Measurements from ENCODE around the gene KLK1.

KLK1 gene

GRCh38 chr19:50835785-50836542 is 12.4 kb upstream of the KLK1 start:
- peak; percentile 29 for DNase-seq (ENCODE audit: low read depth)

- DNase-seq (ENCODE audit: low read depth) = no peak
Measured at GRCh38 chr19:50835103-50835784, 11.7 kb upstream of the KLK1 start.

- DNase-seq (ENCODE audit: low read depth) = no peak
Measured at GRCh38 chr19:50833802-50834167, 10.2 kb upstream of the KLK1 start.

- DNase-seq (ENCODE audit: low read depth) = no peak
Measured at GRCh38 chr19:50833117-50833801, 9.7 kb upstream of the KLK1 start, which contains the start of gene KLK15. TSS of gene KLK15 (minus strand) at chr19:50833574. CDS start at chr19:50831492, 2,082 bp downstream.

- no peak for DNase-seq (ENCODE audit: low read depth)
Measured at GRCh38 chr19:50832666-50833065, 9.1 kb upstream of the KLK1 start.

- DNase-seq (ENCODE audit: low read depth) = no peak
Measured at GRCh38 chr19:50831026-50831396, 7.4 kb upstream of the KLK1 start.

- DNase-seq (ENCODE audit: low read depth) = no peak
Measured at GRCh38 chr19:50830266-50831025, 6.9 kb upstream of the KLK1 start.

DNA sequence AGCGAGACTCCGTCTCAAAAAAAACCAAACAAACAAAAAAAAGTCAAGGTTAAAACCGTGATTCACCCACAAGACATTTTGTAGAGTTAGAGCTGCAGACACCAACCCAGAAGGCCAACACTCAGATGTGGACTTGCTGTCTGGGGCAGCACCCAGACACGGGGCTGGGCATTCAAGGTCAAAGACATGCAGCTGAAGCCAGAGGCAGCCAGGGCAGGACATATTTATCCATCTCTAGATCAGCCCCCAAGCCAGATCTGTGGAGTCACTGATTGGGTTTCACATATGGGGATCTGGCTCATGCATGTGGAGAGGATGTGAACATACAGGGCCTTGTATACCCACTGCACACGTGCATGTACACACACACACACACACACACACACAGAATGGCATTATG is 6.2 kb upstream of the KLK1 start:
- no peak for DNase-seq (ENCODE audit: low read depth)

DNA sequence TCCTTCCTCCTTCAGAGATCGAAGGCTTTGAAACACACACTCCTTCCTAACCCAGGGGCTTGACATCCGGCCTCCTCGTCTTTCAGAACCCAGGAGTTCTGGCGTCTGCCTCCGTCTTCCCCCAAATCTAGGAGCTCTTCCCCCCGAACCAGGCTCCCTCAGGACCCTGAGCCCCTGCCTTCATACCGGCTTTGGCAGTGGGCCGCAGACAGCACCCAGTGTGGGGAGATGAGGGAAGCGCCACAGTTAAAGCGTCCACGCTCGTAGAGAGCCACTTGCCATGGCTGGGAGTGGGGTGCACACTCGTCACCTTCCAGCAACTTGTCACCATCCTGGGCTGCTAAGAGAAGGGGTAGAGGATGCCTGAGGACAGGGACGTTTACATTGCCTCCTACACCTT is 3.9 kb upstream of the KLK1 start:
- no peak for DNase-seq (ENCODE audit: low read depth)

GRCh38 chr19:50826492-50827240 is 3.1 kb upstream of the KLK1 start:
- no peak for DNase-seq (ENCODE audit: low read depth)

- DNase-seq (ENCODE audit: low read depth) = no peak
Measured at GRCh38 chr19:50822661-50823208, 852 bp downstream of the KLK1 start.

- no peak for DNase-seq (ENCODE audit: low read depth)
Measured at GRCh38 chr19:50821622-50822021, 2.0 kb downstream of the KLK1 start.

DNA sequence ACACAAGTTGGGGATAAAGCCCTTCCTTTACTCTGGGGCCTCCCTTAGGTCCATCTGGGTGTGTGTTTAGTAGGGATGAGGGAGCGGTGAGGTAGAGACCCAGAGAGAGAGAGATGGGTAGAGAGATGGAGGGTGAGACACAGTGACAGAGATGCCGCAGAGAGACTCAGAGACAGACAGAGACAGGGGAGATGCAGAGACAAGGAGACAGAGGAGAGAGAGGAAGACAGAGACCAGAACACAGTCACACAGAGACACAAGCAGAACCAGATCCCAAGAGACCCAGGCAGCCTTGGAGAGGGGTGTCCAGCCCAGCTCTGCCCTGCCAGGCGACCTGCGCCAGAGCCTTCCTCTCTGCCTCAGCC is 2.4 kb downstream of the KLK1 start:
- DNase-seq (ENCODE audit: low read depth) = no peak

- no peak for DNase-seq (ENCODE audit: low read depth)
Measured at GRCh38 chr19:50820549-50821247, 2.9 kb downstream of the KLK1 start.

- no peak for DNase-seq (ENCODE audit: low read depth)
Measured at GRCh38 chr19:50820086-50820485, 3.5 kb downstream of the KLK1 start.

- DNase-seq (ENCODE audit: low read depth) = no peak
Measured at GRCh38 chr19:50819636-50820035, 4.0 kb downstream of the KLK1 start.

DNA sequence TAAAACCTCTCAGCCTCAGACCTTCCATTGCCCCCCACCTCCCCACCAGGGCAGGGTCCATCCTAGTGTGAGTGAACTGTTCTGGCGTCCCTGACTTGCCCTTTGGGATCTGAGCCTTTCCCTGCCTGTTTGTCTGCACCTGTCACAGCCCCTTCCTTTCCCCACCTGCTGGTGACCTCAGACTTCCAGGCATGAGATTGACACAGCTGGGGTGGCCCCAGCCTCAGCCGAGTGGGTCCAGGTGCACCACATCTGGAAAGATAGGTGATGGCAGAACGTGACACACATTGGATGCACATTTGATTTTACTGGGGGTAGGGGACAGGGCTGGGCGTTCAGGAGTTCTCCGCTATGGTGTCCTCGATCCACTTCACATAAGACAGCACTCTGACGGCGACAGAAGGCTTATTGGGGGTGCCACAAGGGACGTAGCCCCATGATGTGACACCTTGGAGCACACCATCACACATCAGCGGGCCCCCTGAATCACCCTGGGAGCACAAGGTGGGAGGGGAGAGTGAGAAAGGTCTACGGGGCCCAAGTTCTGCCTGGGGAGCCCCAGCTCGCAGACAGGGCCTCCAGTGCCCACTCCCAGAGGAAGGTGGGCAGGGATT is 4.6 kb downstream of the KLK1 start:
- no peak for DNase-seq (ENCODE audit: low read depth)

- DNase-seq (ENCODE audit: low read depth) = no peak
Measured at GRCh38 chr19:50817941-50818858, 5.4 kb downstream of the KLK1 start.

DNA sequence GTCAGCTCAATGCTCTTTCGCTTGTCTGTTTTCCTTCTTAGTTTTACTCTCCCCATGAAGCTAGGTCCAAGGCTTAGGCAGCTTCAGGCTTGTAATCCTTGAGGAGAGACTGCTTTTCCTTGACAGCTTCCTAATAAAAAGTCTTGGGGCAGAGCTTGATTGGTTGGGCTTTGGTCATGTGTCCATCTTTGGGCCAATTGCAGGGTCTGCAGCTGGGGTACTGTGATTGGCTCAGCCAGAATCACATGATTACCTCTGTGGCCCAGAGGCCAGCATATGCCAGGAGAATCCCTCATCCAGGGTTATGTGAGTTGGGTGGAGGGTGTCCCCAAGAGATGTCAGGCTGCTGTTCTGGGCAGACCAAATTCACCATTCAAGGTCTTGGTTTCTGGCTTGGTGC is 8.1 kb downstream of the KLK1 start:
- no peak for DNase-seq (ENCODE audit: low read depth)

All from activated T-helper 1 cell treated with Interleukin-2 at 50 U/mL for 16 hours (primary cell).